Neuronal stem cell (in vitro differentiated cells): ENCODE data around the gene DEK. TPM values are rescaled to one million over a fixed set of nuclear protein-coding genes. Genes with fewer than 3 reads are reported as not detected.
"Not testable (repeated sequence)": the region's sequence is repeated elsewhere in the genome, so short reads cannot be mapped to it uniquely, and the experiment has no call there.

Source experiments
- DNase-seq: peaks from one replicate; pipeline ENCODE4 v3.0.0-alpha.2; 2013; ENCODE audit warnings: low spot score
- H2AFZ ChIP-seq: one replicate; pipeline ENCODE4 v1.6.1; 2013; ENCODE audit warnings: mild to moderate bottlenecking, low read length, inconsistent platforms
- H2AK5ac ChIP-seq: 2 replicates; pipeline ENCODE4 v1.6.1; 2013; ENCODE audit warnings: low read depth, mild to moderate bottlenecking, inconsistent platforms, low read length, moderate library complexity, mixed read lengths
- H2BK120ac ChIP-seq: 2 replicates; pipeline ENCODE4 v1.6.1; 2013; ENCODE audit warnings: low read depth, mild to moderate bottlenecking, inconsistent platforms, low read length, moderate library complexity, mixed read lengths
- H2BK12ac ChIP-seq: one replicate; pipeline ENCODE4 v1.6.1; 2013; ENCODE audit warnings: low read length, inconsistent platforms
- H2BK15ac ChIP-seq: 2 replicates; pipeline ENCODE4 v1.6.1; 2013; ENCODE audit warnings: mild to moderate bottlenecking, low read length, inconsistent platforms, mixed read lengths
- H2BK5ac ChIP-seq: one replicate; pipeline ENCODE4 v1.6.1; 2013; ENCODE audit warnings: inconsistent platforms, mild to moderate bottlenecking, low read length, moderate library complexity
- H3K14ac ChIP-seq: one replicate; pipeline ENCODE4 v1.6.1; 2013; ENCODE audit warnings: low read length, inconsistent platforms
- H3K18ac ChIP-seq: 2 replicates; pipeline ENCODE4 v1.6.1; 2013; ENCODE audit warnings: low read length, inconsistent platforms
- H3K23ac ChIP-seq: 2 replicates; pipeline ENCODE4 v1.6.1; 2013; ENCODE audit warnings: low read depth, mild to moderate bottlenecking, mixed read lengths, low read length, inconsistent platforms; ENCODE audit not compliant: poor library complexity
- H3K27ac ChIP-seq: replicated peaks from 3 replicates; pipeline ENCODE4 v1.5.1; 2013; ENCODE audit warnings: low read length, inconsistent platforms
- H3K27me3 ChIP-seq, 3 experiments: 2 replicates each; pipeline ENCODE4 v1.6.1; 2013; ENCODE audit warnings: low read length in 3 of 3, mild to moderate bottlenecking in 2 of 3, inconsistent platforms in 1 of 3, low read depth in 1 of 3, mixed read lengths in 1 of 3, moderate library complexity in 1 of 3; ENCODE audit not compliant: control insufficient read depth in 3 of 3, insufficient read depth in 3 of 3
- H3K36me3 ChIP-seq, 2 donors: replicated peaks in 1 of 2; 2 replicates each; pipeline ENCODE4 v1.6.1; 2013; ENCODE audit warnings: low read length in 2 of 2; ENCODE audit not compliant: control insufficient read depth in 2 of 2, insufficient read depth in 2 of 2
- H3K4ac ChIP-seq: 2 replicates; pipeline ENCODE4 v1.6.1; 2013; ENCODE audit warnings: inconsistent platforms, mild to moderate bottlenecking, low read length, moderate library complexity
- H3K4me1 ChIP-seq, 2 donors: 1 replicate in 1 of 2; 2 replicates in 1 of 2; pipeline ENCODE4 v1.6.1; 2013; ENCODE audit warnings: low read length in 2 of 2, low read depth in 1 of 2; ENCODE audit not compliant: control insufficient read depth in 2 of 2, insufficient read depth in 1 of 2
- H3K4me2 ChIP-seq: one replicate; pipeline ENCODE4 v1.6.1; 2013; ENCODE audit warnings: mild to moderate bottlenecking, low read length, inconsistent platforms; ENCODE audit not compliant: insufficient read depth, poor library complexity, severe bottlenecking
- H3K4me3 ChIP-seq, 2 donors: 2 replicates each; pipeline ENCODE4 v1.5.1; 2013; ENCODE audit warnings: low read length in 2 of 2, mild to moderate bottlenecking in 2 of 2, inconsistent platforms in 1 of 2, moderate library complexity in 1 of 2
- H3K79me1 ChIP-seq: one replicate; pipeline ENCODE4 v1.6.1; 2013; ENCODE audit warnings: low read depth, mild to moderate bottlenecking, inconsistent platforms, low read length, moderate library complexity
- H3K9ac ChIP-seq: one replicate; pipeline ENCODE4 v1.6.1; 2013; ENCODE audit warnings: mild to moderate bottlenecking, low read depth, low read length, inconsistent platforms; ENCODE audit not compliant: poor library complexity
- H3K9me3 ChIP-seq, 2 donors: replicated peaks in 1 of 2; 2 replicates each; pipeline versions ENCODE3 to v1.6.1; 2013; ENCODE audit warnings: low read length in 2 of 2, mild to moderate bottlenecking in 2 of 2, inconsistent platforms in 1 of 2, low read depth in 1 of 2, mixed read lengths in 1 of 2, moderate library complexity in 1 of 2; ENCODE audit not compliant: control insufficient read depth in 2 of 2, insufficient read depth in 1 of 2
- H4K8ac ChIP-seq: one replicate; pipeline ENCODE4 v1.6.1; 2013; ENCODE audit warnings: low read depth, mild to moderate bottlenecking, inconsistent platforms, low read length, moderate library complexity
- H4K91ac ChIP-seq: one replicate; pipeline ENCODE4 v1.6.1; 2013; ENCODE audit warnings: low read length, low read depth, mild to moderate bottlenecking, inconsistent platforms; ENCODE audit not compliant: poor library complexity
- WGBS, 2 donors: extraction: QIAGEN DNeasy Blood & Tissue Kit; methylation state at CpG; one replicate each; pipeline ENCODE4 v1.1.7; 2013; ENCODE audit warnings: missing lambda C conversion rate in 2 of 2, mixed read lengths in 1 of 2; ENCODE audit not compliant: insufficient read length in 2 of 2, insufficient replicate concordance in 1 of 2; ENCODE audit errors: extremely low coverage in 2 of 2; 5-methylcytosine and 5-hydroxymethylcytosine counted together
- polyA plus RNA-seq, 2 experiments: library from polyadenylated mRNA; stranded (reverse); fragments of 200-250 nt; gene quantifications; one replicate each; pipeline ENCODE4 v1.2.3, GENCODE V29; 2013

The DEK gene, protein sequence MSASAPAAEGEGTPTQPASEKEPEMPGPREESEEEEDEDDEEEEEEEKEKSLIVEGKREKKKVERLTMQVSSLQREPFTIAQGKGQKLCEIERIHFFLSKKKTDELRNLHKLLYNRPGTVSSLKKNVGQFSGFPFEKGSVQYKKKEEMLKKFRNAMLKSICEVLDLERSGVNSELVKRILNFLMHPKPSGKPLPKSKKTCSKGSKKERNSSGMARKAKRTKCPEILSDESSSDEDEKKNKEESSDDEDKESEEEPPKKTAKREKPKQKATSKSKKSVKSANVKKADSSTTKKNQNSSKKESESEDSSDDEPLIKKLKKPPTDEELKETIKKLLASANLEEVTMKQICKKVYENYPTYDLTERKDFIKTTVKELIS
- polyA plus RNA-seq (2013, experiment 1 of 2) = 353 TPM
- polyA plus RNA-seq (2013, experiment 2 of 2) = 401 TPM

DNA sequence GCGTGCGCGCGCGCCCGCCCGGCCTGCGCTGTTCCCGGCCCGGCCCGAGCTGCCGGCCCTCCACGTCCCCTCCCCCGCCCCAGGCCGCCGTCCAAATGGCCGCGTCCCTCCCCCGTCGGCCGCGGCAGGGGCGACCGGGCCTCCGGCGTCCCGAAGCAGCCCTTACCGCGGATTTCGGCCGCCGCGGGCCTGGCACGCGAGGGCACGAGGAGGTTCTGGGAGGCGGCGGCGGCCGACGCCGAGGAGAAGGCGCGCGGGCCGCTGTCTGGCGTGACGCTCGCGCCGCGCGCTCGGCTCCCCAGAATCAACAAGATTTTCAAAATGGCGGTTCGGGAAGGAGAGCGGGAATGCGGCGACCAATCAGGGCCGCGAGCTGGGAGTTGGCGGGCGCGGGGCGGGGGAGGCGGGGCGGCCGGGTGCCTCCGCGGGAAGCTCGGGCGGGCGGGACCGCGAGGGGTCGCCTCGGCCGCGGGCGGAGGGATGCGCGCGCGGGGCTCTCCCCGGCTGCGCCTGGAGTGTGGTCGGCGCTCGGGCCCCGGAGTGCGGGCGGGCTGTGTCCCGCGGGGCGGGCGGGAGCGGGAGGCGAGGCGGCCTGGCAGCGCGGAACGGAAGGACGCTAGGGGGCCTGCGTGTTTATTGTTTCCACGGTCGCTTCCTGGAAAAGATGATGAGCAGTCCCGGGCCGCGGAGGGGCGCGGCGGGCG is at the start of gene DEK:
Gene DEK (minus strand): TSS at position 312 of the 704 bp plus-strand sequence. CDS start 543 bp downstream, outside the sequence.
- no CpG with 5 or more reads among the region's 113 CpGs for WGBS, 2 donors
- DNase-seq = peak; percentile 88
- H3K4me3 ChIP-seq = peak within 1 kb of the TSS; percentile 92 to 96
- no peak within 1 kb of the TSS for H4K8ac ChIP-seq
- peak within 1 kb of the TSS; percentile 92 for H3K14ac ChIP-seq
- peaks cover 0 to 40% of the 10 kb centered on the region in 2 donors for H3K36me3 ChIP-seq
- H3K23ac ChIP-seq = peak within 1 kb of the TSS; percentile 96
- H3K18ac ChIP-seq = peak within 1 kb of the TSS; percentile 99
- H2BK5ac ChIP-seq = peak within 1 kb of the TSS; percentile 87
- no peak within 1 kb of the TSS for H2BK120ac ChIP-seq
- peak within 1 kb of the TSS; percentile 49 for H2BK12ac ChIP-seq
- peak within 1 kb of the TSS; percentile 68 for H3K4ac ChIP-seq
- H3K79me1 ChIP-seq = no peaks in the 10 kb centered on the region
- peaks cover 8 to 14% of the 10 kb centered on the region in 2 donors for H3K4me1 ChIP-seq
- H3K4me2 ChIP-seq = peak within 1 kb of the TSS; percentile 60
- H2BK15ac ChIP-seq = peak within 1 kb of the TSS; percentile 96
- peaks cover 0 to 24% of the 10 kb centered on the region in 2 donors for H3K9me3 ChIP-seq
- H2AK5ac ChIP-seq = peak within 1 kb of the TSS; percentile 91
- H3K27ac ChIP-seq = peak within 1 kb of the TSS; percentile 84
- peak within 1 kb of the TSS; percentile 97 for H3K9ac ChIP-seq
- H2AFZ ChIP-seq = peak within 1 kb of the TSS; percentile 91
- no peaks in the 10 kb centered on the region for H3K27me3 ChIP-seq
- peak within 1 kb of the TSS; percentile 82 for H4K91ac ChIP-seq

DNA sequence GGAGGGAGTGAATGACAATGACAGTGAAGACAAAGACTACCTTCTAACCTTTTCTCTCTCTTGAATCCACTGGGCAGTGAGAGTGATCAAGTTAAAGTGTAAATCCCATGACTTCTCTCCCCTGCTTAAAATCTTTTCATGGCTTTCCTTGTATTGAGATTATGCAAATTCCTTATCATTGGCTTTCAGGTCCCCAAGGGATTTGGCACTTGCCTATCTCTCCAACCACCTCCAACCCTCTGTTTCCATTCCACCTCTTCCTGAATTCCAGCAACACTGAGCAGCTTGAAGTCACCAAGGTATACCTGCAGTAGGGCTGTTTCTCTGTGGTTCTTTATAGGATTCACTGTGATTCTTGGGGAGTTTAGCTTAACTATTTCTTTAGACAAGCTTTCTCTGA is 48.0 kb upstream of the DEK start:
- no peak overlapping the region for H3K27ac ChIP-seq
- no peak overlapping the region for H4K8ac ChIP-seq
- no peak overlapping the region for H2BK120ac ChIP-seq
- no peak overlapping the region for H2BK5ac ChIP-seq
- H2BK12ac ChIP-seq = no peak overlapping the region
- H3K4me1 ChIP-seq = no peaks in the 10 kb centered on the region
- H3K4me3 ChIP-seq = no peak overlapping the region
- no peaks in the 10 kb centered on the region for H3K36me3 ChIP-seq
- H3K18ac ChIP-seq = no peak overlapping the region
- no peak for DNase-seq
- no peak overlapping the region for H2BK15ac ChIP-seq
- no peak overlapping the region for H4K91ac ChIP-seq
- H2AK5ac ChIP-seq = no peak overlapping the region
- H3K27me3 ChIP-seq = no peaks in the 10 kb centered on the region
- H3K23ac ChIP-seq = no peak overlapping the region
- H3K9me3 ChIP-seq = no peaks in the 10 kb centered on the region
- no peak overlapping the region for H3K4ac ChIP-seq
- no peaks in the 10 kb centered on the region for H3K79me1 ChIP-seq
- H2AFZ ChIP-seq = no peak overlapping the region
- no peak overlapping the region for H3K14ac ChIP-seq
- H3K9ac ChIP-seq = no peak overlapping the region
- no peak overlapping the region for H3K4me2 ChIP-seq

DNA sequence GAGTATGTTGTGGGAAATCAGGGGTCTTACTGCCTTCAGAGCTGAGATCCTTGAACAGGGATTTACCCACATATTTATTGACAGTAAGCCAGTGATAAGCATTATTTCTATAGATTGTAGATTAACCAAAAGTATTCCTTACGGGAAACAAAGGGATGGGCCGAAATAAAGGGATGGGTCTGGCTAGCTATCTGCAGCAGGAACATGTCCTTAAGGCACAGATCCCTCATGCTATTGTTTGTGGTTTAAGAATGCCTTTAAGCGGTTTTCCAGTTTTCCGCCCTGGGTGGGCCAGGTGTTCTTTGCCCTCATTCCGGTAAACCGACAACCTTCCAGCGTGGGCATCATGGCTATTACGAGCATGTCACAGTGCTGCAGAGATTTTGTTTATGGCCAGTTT is 45.7 kb upstream of the DEK start:
- H2BK120ac ChIP-seq, H4K91ac ChIP-seq, H3K27ac ChIP-seq, H3K27me3 ChIP-seq, H3K4me3 ChIP-seq, H2AFZ ChIP-seq, H2BK15ac ChIP-seq, H4K8ac ChIP-seq, H3K36me3 ChIP-seq, H3K4ac ChIP-seq, H3K23ac ChIP-seq, H3K79me1 ChIP-seq, H3K4me2 ChIP-seq, H2BK12ac ChIP-seq, H3K18ac ChIP-seq, H3K4me1 ChIP-seq, H2AK5ac ChIP-seq, H3K9ac ChIP-seq, H2BK5ac ChIP-seq, DNase-seq, H3K14ac ChIP-seq, H3K9me3 ChIP-seq: not testable (repeated sequence)
- no CpG with 5 or more reads among the region's 8 CpGs for WGBS, 2 donors

DNA sequence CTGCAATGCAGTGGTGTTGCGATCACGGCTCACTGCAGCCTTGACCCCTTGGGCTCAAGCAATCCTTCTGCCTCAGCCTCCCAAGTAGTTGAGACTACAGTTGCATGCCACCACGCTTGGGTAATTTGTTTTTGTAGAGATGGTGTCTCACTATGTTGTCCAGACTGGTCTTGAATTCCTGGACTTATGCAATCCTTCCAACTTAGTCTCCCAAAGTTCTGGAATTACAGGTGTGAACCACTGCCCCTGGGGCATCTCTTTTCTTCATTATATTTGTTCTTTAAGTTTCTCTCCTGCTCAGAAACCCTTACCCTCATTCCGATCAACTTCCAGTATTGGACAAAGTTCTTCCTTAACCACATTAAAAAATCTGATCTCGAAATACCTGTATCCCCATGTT is 44.7 kb upstream of the DEK start:
- no peak overlapping the region for H3K4me3 ChIP-seq
- DNase-seq = no peak
- H3K9ac ChIP-seq = no peak overlapping the region
- H2BK15ac ChIP-seq = no peak overlapping the region
- no peak overlapping the region for H2AK5ac ChIP-seq
- H2BK5ac ChIP-seq = no peak overlapping the region
- H3K27me3 ChIP-seq = no peaks in the 10 kb centered on the region
- H3K4me1 ChIP-seq = peaks cover 0 to 3% of the 10 kb centered on the region in 2 donors
- no peak overlapping the region for H2BK120ac ChIP-seq
- H3K4ac ChIP-seq = no peak overlapping the region
- no peak overlapping the region for H3K27ac ChIP-seq
- no peak overlapping the region for H3K14ac ChIP-seq
- no peak overlapping the region for H4K8ac ChIP-seq
- H4K91ac ChIP-seq = no peak overlapping the region
- no peak overlapping the region for H3K23ac ChIP-seq
- H3K9me3 ChIP-seq = no peaks in the 10 kb centered on the region
- WGBS, 2 donors = no CpG with 5 or more reads among the region's 5 CpGs
- no peak overlapping the region for H2AFZ ChIP-seq
- no peak overlapping the region for H3K4me2 ChIP-seq
- H3K36me3 ChIP-seq = no peaks in the 10 kb centered on the region
- H3K18ac ChIP-seq = no peak overlapping the region
- H2BK12ac ChIP-seq = no peak overlapping the region
- no peaks in the 10 kb centered on the region for H3K79me1 ChIP-seq
